ENCODE results near the gene HSF2. TPM values are rescaled to one million over a fixed set of nuclear protein-coding genes. Genes with fewer than 3 reads are reported as not detected.

Gene HSF2
- total RNA-seq, 1 donor from 2014 or later, result 31.8 TPM

DNA sequence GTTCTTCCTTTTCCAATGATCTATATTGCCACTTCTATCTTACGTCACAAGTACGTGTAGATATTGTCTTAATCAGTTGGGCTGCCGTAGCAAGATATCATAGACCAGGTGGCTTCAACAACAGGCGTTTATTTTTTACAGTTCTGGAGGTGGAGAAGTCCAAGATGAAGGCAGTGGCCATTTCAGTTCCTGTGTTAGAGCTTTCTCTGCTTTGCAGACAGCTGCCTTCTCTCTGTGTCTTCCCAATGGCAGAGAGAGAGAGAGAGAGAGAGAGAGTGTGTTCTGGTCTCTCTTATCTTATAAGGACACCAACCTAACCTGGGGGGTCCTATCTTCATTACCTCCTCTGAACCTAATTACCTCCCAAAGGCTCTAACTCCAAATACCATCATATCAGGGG lies 8.3 kb downstream of the HSF2 start:
- no peaks in the 10 kb centered on the region for H3K27me3 Mint-ChIP-seq (ENCODE audit: low read depth)
- peaks cover 33% of the 10 kb centered on the region for H3K4me1 Mint-ChIP-seq
- peaks cover 19% of the 10 kb centered on the region for H3K36me3 Mint-ChIP-seq (ENCODE audit: low read depth)
- no peak overlapping the region for H3K4me3 Mint-ChIP-seq
- no peak overlapping the region for H3K27ac Mint-ChIP-seq (ENCODE audit: unreplicated experiment)
- TF ChIP-seq, protein P1, sequence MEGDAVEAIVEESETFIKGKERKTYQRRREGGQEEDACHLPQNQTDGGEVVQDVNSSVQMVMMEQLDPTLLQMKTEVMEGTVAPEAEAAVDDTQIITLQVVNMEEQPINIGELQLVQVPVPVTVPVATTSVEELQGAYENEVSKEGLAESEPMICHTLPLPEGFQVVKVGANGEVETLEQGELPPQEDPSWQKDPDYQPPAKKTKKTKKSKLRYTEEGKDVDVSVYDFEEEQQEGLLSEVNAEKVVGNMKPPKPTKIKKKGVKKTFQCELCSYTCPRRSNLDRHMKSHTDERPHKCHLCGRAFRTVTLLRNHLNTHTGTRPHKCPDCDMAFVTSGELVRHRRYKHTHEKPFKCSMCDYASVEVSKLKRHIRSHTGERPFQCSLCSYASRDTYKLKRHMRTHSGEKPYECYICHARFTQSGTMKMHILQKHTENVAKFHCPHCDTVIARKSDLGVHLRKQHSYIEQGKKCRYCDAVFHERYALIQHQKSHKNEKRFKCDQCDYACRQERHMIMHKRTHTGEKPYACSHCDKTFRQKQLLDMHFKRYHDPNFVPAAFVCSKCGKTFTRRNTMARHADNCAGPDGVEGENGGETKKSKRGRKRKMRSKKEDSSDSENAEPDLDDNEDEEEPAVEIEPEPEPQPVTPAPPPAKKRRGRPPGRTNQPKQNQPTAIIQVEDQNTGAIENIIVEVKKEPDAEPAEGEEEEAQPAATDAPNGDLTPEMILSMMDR (conservative IDR thresholded peaks at IDR 0.05), result no peak
- no peak for DNase-seq (ENCODE audit: low read depth, low spot score)
- H3K9me3 Mint-ChIP-seq, result peaks cover 5% of the 10 kb centered on the region

DNA sequence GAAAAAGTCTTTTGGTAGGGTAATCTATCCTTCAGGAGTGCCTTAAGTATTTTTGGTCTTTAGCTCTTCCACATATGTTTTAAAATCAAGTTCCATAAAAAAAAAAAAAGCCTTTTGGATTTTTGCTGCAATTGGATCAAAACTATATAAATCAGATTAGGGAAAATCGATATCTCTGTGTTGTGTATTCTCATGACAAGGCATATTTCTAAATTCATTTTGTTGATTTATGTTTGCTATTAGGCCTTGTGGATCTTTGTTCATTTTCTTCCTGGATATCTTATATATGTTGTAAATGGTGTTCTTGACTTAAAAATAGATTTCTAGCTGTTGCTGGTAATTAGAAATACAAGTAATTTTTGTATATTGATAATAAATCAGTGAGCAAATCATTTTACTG lies 8.8 kb downstream of the HSF2 start:
- Mint-ChIP-seq H3K27ac (ENCODE audit: unreplicated experiment) (no peak overlapping the region), H3K9me3 (peaks cover 5% of the 10 kb centered on the region), H3K4me1 (peaks cover 33% of the 10 kb centered on the region), H3K36me3 (ENCODE audit: low read depth) (peaks cover 19% of the 10 kb centered on the region), H3K4me3 (no peak overlapping the region), H3K27me3 (ENCODE audit: low read depth) (no peaks in the 10 kb centered on the region)
- no peak for DNase-seq (ENCODE audit: low read depth, low spot score)
- TF ChIP-seq, protein P1 (conservative IDR thresholded peaks at IDR 0.05), result no peak

DNA sequence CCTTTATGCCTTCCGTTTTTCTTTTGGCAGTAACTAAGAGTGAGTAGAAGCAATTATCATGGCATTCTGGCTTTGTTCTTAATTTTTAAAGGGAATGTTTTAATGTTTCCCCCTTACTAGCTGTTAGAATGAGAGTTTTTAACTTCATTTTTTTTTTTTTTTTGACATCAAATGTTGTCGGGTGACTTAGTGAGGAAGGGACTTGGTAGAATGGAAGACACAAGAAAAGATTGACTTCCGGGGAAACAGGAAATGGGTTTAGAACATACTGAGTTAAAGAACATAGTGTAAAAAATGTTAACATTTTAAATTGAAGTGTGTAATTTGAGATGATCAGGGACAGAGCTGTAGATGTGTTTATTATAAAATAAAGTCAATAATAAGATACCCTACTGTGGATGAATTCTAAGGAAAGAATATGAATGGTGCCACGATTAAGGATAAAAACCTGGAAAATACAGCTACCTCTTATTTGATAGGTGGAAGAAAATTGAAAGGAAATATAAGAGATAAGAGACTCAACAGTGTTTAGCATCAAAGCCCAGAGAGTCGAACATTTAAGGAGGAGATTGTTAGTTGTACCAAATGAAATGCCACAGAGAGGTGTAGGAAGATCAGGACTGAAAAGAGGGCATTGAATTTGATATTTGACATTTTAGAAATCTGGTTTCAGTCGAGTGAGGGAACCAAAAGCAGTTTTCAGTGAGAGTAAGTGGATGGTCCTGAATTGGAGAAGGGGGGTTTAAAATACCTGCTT lies 9.4 kb downstream of the HSF2 start:
- H3K27me3 Mint-ChIP-seq (ENCODE audit: low read depth), result no peaks in the 10 kb centered on the region
- no peak for DNase-seq (ENCODE audit: low read depth, low spot score)
- H3K36me3 Mint-ChIP-seq (ENCODE audit: low read depth), result peaks cover 18% of the 10 kb centered on the region
- no peak overlapping the region for H3K27ac Mint-ChIP-seq (ENCODE audit: unreplicated experiment)
- TF ChIP-seq, protein P1 (conservative IDR thresholded peaks at IDR 0.05), result no peak
- peaks cover 30% of the 10 kb centered on the region for H3K4me1 Mint-ChIP-seq
- H3K9me3 Mint-ChIP-seq, result peaks cover 5% of the 10 kb centered on the region
- no peak overlapping the region for H3K4me3 Mint-ChIP-seq

DNA sequence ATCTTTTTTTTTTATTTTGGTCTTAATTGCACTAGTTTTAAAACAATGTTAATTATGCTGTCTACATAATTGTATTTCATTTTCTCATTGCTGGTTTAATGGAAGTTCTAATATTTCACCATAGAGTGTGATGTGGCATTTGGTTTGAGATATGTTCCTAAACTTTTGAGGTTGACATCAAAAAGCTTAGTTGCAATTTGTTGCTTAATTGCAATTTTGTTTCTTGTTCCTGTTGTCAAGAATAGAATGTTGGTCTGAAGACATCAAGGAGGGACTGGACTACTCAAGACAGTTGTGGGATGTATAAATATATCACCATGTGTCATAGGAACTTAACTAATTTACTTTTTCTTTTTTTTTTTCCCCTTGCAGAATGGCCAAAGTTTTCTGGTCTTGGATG lies 12.5 kb downstream of the HSF2 start:
- no peak for DNase-seq (ENCODE audit: low read depth, low spot score)
- Mint-ChIP-seq H3K36me3 (ENCODE audit: low read depth) (peaks cover 8% of the 10 kb centered on the region), H3K4me1 (peaks cover 21% of the 10 kb centered on the region), H3K27ac (ENCODE audit: unreplicated experiment) (no peak overlapping the region), H3K9me3 (no peaks in the 10 kb centered on the region), H3K4me3 (no peak overlapping the region), H3K27me3 (ENCODE audit: low read depth) (no peaks in the 10 kb centered on the region)
- TF ChIP-seq, protein P1 (conservative IDR thresholded peaks at IDR 0.05), result no peak

DNA sequence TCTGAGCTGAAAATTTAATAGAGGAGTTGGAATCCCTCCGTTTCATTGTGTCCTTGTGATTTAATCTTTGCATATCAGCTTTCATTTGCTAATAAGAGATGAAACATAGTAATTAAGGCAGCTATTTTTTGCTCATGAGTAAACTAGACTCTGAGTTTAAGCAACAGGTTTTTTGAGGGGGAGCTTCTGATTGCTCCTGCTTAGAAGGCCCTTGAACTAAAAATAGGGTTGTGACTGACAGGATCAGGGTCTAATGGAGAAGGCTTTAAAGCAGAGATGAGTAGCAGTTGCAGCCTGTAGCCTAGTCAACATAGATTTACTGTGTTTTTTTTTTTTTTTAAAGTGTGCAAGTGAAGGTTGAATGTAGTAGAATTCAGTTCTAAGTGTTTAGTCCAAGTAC lies 17.4 kb downstream of the HSF2 start:
- no peaks in the 10 kb centered on the region for H3K27me3 Mint-ChIP-seq (ENCODE audit: low read depth)

More for the DNA sequence above, 17.4 kb downstream of the HSF2 start:
- TF ChIP-seq, protein P1 (conservative IDR thresholded peaks at IDR 0.05), result no peak
- no peak for DNase-seq (ENCODE audit: low read depth, low spot score)
- Mint-ChIP-seq H3K27ac (ENCODE audit: unreplicated experiment) (no peak overlapping the region), H3K4me3 (no peak overlapping the region), H3K4me1 (no peaks in the 10 kb centered on the region), H3K36me3 (ENCODE audit: low read depth) (peaks cover 5% of the 10 kb centered on the region), H3K9me3 (no peaks in the 10 kb centered on the region)

Data from neural crest cell (in vitro differentiated cells).